Skeletal muscle satellite cell (primary cell): ENCODE data around the gene FUT7.

Source experiments
- H3K27me3 ChIP-seq: 2 replicates; pipeline ENCODE4 v1.7.0; 2013; ENCODE audit warnings: low read length; ENCODE audit not compliant: control insufficient read depth, insufficient read depth
- H3K36me3 ChIP-seq: 2 replicates; pipeline ENCODE4 v1.7.0; 2013; ENCODE audit warnings: mild to moderate bottlenecking, control low read depth, low read length; ENCODE audit not compliant: insufficient read depth
- H3K4me1 ChIP-seq: 2 replicates; pipeline ENCODE4 v1.7.0; 2013; ENCODE audit warnings: low read length; ENCODE audit not compliant: control insufficient read depth, insufficient read depth
- H3K4me2 ChIP-seq: 2 replicates; pipeline ENCODE4 v1.7.0; 2013; ENCODE audit warnings: mild to moderate bottlenecking, low read length
- H3K4me3 ChIP-seq: 2 replicates; pipeline ENCODE4 v1.7.0; 2013; ENCODE audit warnings: low read length
- H3K9ac ChIP-seq: 2 replicates; pipeline ENCODE4 v1.7.0; 2013; ENCODE audit warnings: mild to moderate bottlenecking, low read depth, low read length, moderate library complexity
- H3K9me3 ChIP-seq: replicated peaks from 2 replicates; pipeline ENCODE4 v1.7.0; 2013; ENCODE audit warnings: mild to moderate bottlenecking, control low read depth, low read length

Gene FUT7

DNA sequence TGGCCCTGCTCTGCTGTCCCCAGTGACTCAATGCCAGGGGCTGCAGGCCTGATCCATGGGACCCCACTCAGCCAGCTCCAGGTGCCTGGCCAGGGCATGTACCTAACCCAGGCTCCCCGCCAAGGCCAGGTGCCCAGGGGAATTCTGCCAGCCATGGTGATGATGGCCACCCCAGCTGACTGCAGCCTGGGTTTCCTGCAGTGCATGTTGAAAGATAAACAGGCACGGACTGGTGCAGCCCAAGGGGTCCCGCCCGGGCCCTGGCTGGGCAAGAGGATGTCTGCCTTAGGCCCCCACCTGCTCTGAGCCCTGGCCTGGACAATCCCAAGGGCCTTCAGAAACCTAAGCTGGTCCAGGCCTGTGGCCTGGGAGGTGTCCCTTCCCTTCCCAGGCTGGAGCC lies 5.1 kb downstream of the FUT7 start:
- H3K9ac ChIP-seq, result no peak overlapping the region
- H3K4me1 ChIP-seq, result peaks cover 49% of the 10 kb centered on the region
- H3K9me3 ChIP-seq, result no peaks in the 10 kb centered on the region
- peaks cover 6% of the 10 kb centered on the region for H3K27me3 ChIP-seq
- H3K36me3 ChIP-seq, result no peaks in the 10 kb centered on the region
- H3K4me2 ChIP-seq, result peak overlapping the region; percentile 91
- H3K4me3 ChIP-seq, result peak overlapping the region; percentile 71

DNA sequence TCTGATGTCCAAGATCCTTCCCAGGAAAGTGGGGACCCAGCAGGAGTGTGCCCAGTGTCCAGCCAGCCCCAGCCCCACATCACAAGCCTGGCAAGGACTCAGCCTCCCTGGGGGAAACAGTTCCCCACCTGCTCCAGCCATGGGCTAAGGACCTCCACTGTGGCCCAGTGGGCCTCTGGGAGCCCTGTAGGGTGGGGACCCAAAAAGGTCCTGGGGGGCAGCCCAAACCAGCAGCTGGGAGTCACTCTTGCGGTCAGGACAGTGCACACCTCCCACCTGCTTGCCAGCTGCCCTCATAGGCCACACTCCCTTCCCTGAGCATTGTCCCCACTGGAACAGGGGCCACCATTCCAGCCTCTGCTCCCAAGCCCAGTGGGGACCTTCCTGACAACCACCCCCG lies 5.5 kb downstream of the FUT7 start:
- no peaks in the 10 kb centered on the region for H3K36me3 ChIP-seq
- no peak overlapping the region for H3K4me3 ChIP-seq
- peaks cover 49% of the 10 kb centered on the region for H3K4me1 ChIP-seq
- peak overlapping the region; percentile 91 for H3K4me2 ChIP-seq
- no peak overlapping the region for H3K9ac ChIP-seq
- H3K27me3 ChIP-seq, result peaks cover 6% of the 10 kb centered on the region
- no peaks in the 10 kb centered on the region for H3K9me3 ChIP-seq

DNA sequence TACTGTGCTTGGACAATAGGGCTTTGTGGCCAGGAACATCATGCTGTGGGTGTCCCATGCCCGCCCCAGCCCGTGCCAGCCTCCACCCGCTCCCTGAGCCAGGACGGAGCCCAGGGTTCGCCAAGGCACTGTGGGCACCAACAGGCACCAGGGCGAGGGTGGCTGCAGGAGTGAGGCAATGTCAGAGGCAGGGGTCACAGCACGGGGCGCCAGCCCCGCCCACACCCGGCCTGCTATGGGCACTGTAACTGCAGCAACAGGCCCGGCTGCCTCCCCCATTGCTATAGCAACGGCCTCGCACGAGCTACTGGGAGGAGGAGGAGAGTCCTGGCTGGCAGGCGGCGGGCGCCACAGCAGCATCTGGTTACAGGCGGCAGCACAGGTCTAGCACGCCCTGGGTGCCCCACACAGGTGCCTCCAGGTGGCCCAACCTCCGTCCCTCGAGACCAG lies 6.3 kb downstream of the FUT7 start:
- Histone ChIP-seq H3K36me3 (no peaks in the 10 kb centered on the region), H3K4me3 (no peak overlapping the region)

DNA sequence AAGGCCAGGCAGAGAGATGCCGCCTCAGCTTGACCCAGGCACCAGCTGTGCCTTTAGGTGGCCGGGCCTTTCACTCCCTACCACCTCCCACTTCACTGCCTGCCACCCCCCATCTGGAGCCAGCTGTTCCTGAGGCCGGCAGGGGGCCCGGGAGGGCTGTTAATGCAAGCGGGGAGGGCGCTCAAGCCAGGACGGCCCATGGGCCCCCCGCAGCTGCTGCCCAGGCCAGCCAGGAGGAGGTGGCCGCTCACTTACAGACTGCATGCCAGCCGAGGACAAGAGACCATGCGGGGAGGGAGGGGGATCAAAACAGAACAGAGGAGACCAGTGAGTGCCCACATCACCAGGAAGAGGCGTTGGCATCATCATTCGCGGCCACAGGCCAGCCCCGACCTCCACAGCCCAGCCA lies 8.3 kb downstream of the FUT7 start:
- no peak overlapping the region for H3K9ac ChIP-seq
- H3K9me3 ChIP-seq, result no peaks in the 10 kb centered on the region
- no peaks in the 10 kb centered on the region for H3K36me3 ChIP-seq

More for the DNA sequence above, 6.3 kb downstream of the FUT7 start:
- Histone ChIP-seq H3K9me3 (no peaks in the 10 kb centered on the region), H3K4me2 (peak overlapping the region; percentile 40), H3K4me1 (peaks cover 44% of the 10 kb centered on the region), H3K9ac (no peak overlapping the region), H3K27me3 (no peaks in the 10 kb centered on the region)

DNA sequence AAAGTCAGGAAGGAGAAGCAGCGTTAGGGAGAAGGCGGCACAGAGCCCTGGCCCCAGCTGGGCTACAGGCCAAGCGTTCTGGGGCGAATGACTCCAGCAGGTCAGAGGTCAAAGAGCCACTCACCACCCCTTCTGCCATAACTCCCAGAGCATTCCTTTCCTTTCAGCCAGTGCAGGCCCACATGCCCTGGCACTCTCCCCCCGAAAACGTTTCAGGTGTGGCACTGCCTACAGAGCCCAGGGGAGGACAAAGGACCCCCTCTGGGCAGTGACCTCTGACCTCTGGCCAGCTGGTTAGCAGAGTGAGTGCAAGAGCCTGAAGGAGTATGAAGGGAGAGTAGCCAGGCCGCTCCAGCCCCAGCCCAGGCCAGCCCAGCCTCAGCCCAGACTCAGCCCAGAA lies 8.7 kb downstream of the FUT7 start:
- H3K4me2 ChIP-seq, result no peak overlapping the region
- H3K36me3 ChIP-seq, result no peaks in the 10 kb centered on the region
- H3K9me3 ChIP-seq, result no peaks in the 10 kb centered on the region
- H3K4me1 ChIP-seq, result peaks cover 33% of the 10 kb centered on the region
- no peak overlapping the region for H3K4me3 ChIP-seq
- no peak overlapping the region for H3K9ac ChIP-seq
- H3K27me3 ChIP-seq, result no peaks in the 10 kb centered on the region

More for the DNA sequence above, 8.3 kb downstream of the FUT7 start:
- Histone ChIP-seq H3K4me1 (peaks cover 37% of the 10 kb centered on the region), H3K4me2 (no peak overlapping the region), H3K4me3 (no peak overlapping the region), H3K27me3 (no peaks in the 10 kb centered on the region)

DNA sequence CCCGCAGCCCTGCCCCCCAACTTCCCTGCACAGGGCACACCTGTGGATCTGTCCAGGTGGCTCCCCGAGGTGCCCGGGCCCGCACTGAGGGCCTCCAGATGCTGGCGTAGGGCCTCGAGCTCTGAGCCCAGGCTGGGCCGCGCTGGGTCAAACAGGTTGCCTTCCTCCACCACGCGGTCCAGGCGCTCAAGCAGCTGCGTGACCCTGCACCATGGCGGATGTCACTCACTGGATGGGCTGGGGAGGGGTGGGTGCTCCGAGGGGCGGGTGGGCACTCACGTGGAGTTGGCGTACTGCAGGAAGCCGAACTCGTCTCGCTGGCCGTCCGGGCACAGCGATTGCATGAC lies 9.3 kb downstream of the FUT7 start:
- Histone ChIP-seq H3K4me2 (no peak overlapping the region), H3K36me3 (no peaks in the 10 kb centered on the region), H3K4me1 (peaks cover 33% of the 10 kb centered on the region), H3K9ac (no peak overlapping the region), H3K27me3 (no peaks in the 10 kb centered on the region), H3K9me3 (no peaks in the 10 kb centered on the region), H3K4me3 (no peak overlapping the region)

DNA sequence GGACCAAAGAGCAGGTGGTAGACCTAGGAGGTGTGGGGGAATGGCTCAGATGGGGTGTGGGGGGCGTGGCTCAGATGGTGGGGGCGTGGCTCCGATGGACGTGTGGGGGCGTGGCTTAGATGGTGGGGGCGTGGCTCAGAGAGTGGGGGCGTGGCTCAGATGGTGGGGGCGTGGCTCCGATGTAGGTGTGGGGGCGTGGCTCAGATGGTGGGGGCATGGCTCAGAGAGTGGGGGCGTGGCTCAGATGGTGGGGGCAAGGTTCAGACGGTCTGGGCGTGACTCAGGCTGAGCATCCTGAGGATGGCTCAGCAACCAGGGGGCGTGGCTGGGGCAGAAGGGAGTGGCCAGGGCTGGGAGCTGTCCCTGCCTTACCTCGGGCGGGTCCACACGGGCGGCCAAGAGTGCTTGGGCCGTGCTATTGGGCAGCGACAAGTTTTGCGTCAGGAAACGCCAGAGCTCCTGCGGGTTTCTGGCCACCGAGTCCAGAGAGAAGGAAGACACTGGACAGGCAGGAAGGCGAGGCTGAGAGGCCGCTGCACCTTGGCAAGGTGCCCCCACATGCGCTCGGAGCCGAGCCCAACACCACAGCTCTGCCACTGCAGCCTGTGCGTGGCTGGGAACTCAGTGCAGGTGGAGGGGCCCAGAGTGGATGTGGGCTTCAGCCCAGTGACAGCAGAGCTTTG lies 9.8 kb downstream of the FUT7 start:
- Histone ChIP-seq H3K27me3 (no peaks in the 10 kb centered on the region), H3K36me3 (peaks cover 3% of the 10 kb centered on the region), H3K4me1 (peaks cover 28% of the 10 kb centered on the region), H3K9me3 (no peaks in the 10 kb centered on the region), H3K9ac (no peak overlapping the region), H3K4me3 (no peak overlapping the region), H3K4me2 (no peak overlapping the region)

DNA sequence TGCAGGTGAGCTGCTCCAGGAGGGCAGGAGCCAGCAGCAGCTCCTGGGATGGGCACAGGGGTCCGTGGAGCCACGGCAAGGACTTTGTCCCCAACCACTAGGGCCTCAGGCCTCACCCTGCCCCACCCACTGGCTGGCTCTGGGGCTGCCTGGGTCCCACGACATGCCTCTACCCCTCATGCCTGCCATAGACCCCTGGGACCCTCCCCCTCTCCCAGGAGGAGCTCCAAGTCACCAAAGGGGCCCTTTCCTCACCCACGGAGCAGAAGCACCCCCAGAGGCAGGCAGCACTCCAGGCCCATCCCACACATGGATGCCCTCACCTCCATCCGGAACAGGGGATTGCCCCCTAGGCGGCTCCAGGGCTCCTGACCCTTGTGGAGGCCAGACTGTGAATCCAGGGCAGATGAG lies 10.3 kb downstream of the FUT7 start:
- no peak overlapping the region for H3K9ac ChIP-seq
- no peak overlapping the region for H3K4me2 ChIP-seq
- H3K9me3 ChIP-seq, result no peaks in the 10 kb centered on the region
- peaks cover 22% of the 10 kb centered on the region for H3K4me1 ChIP-seq
- no peak overlapping the region for H3K4me3 ChIP-seq
- no peaks in the 10 kb centered on the region for H3K27me3 ChIP-seq
- peaks cover 5% of the 10 kb centered on the region for H3K36me3 ChIP-seq

DNA sequence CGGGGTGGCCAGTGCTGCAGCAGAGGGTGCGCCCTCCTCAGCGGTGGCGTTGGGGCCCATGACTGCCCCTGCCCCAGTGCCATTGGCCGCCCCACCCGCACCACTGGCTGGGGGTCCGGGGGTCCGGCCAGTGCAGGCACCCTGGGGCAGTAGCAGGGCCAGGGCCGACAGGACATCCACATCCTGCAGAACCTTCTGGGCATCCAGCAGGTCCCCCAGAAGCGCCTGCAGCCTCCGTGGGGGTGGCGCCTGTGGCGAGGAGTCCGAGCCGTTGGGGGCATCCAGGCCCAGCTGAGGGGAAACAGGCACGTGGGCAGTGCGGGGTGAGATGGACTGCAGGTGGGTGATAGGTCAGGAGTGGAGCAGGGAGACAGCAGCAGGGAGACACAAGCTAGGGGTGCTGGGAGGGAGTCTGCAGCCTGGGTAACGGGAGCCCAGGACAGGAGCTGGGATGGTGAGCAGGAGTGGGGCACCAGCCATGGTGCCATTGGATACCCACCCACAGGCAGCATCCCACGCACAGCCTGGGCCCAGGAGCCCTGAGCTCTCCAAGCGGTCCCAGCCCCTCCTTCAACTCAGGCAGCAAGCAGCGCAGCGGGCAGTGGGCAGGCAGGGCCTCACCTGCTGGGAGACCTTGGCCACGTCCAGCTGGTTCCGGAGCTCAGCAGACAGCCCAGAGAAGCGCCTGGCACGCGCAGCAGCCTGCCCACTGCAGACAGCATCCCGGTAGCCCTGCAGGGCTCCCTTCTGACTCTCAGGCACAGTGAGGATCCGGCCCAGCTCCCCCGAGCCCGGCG lies 10.9 kb downstream of the FUT7 start:
- Histone ChIP-seq H3K36me3 (peaks cover 8% of the 10 kb centered on the region), H3K27me3 (no peaks in the 10 kb centered on the region), H3K9me3 (no peaks in the 10 kb centered on the region), H3K4me2 (no peak overlapping the region), H3K4me1 (peaks cover 20% of the 10 kb centered on the region), H3K9ac (no peak overlapping the region), H3K4me3 (no peak overlapping the region)

DNA sequence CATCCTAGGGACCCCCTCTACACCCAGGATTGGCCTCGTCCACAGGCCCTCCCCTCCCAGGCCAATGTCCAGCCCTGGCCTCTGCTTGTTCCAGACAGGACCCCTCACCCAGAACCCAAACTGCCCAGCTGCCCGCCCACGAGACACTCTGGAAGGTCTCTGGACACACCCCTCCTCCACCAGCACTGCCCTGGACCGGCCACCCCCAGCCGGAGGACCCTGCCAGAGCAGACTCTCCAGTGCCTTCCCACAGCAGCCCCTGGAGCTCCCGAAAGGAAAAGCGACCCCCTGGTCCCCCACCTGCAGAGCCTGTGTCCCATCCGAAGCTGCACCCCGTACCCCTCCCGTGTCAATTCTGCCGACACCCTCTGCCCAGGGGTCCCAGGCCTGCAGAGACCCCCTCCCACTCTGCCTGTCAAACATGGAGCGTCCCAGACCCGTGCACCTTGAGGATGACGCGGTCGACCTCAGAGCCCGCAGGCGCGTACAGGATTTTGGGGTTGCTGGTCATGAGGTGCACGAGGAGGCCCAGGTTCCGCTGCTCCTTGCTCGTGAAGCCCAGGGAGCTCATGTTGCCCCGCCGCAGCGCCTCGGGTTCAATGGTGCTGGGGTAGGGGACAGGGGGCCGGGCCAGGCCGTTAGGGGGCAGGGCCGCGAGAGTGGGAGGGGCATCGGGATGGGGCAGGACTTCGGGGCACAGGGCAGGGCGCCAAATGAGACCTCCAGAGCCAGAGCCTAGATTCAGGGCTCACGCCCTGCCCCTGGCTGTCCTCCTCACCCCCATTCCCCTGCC lies 11.8 kb downstream of the FUT7 start:
- H3K27me3 ChIP-seq, result no peaks in the 10 kb centered on the region
- no peaks in the 10 kb centered on the region for H3K9me3 ChIP-seq
- H3K4me3 ChIP-seq, result no peak overlapping the region
- peaks cover 11% of the 10 kb centered on the region for H3K4me1 ChIP-seq
- no peak overlapping the region for H3K4me2 ChIP-seq
- peaks cover 9% of the 10 kb centered on the region for H3K36me3 ChIP-seq
- no peak overlapping the region for H3K9ac ChIP-seq

DNA sequence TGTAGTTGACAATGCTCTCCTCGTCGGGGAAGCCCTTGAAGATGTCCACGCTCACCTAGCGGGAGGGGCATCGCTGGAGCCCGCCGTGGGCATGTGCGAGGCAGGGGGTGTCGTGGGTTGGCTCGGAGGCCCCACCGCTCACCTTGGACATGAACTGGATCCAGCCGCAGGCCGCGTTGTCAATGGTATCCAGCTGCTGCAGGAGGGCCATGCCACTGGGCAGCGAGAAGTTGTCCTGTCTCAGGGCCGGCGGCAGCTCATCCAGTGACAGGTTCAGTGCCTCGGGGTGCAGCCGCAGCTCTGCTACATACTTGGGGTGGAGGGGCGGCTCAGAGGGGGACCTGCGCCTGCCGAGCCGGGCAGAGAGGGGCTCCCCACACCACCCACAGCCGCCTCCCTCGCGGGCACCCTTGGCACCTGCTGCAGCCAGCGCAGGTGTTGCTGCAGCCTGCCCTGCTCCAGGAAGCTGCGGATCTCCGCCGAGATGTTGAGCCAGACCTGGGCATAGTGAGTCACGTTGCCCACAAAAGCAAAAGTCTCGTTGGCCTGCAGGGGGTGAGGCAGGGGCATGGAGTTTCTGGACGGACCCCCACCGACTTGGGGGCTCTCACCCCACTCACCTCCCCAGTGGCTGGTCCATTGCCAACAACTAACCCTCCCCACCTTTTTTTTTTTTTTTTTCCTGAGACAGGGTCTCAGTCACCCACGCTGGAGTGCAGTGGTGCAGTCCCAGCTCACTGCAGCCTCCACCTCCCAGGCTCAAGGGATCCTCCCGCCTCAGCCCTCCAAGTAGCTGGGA lies 12.9 kb downstream of the FUT7 start:
- Histone ChIP-seq H3K9me3 (no peaks in the 10 kb centered on the region), H3K9ac (no peak overlapping the region), H3K36me3 (peaks cover 9% of the 10 kb centered on the region), H3K4me1 (peaks cover 10% of the 10 kb centered on the region), H3K4me3 (no peak overlapping the region), H3K27me3 (no peaks in the 10 kb centered on the region), H3K4me2 (no peak overlapping the region)
